ENCODE measurements around the gene TDRD5.

GRCh38 chr1:179598631-179599030 lies 7.0 kb downstream of the TDRD5 start:
- TF ChIP-seq, protein P1, sequence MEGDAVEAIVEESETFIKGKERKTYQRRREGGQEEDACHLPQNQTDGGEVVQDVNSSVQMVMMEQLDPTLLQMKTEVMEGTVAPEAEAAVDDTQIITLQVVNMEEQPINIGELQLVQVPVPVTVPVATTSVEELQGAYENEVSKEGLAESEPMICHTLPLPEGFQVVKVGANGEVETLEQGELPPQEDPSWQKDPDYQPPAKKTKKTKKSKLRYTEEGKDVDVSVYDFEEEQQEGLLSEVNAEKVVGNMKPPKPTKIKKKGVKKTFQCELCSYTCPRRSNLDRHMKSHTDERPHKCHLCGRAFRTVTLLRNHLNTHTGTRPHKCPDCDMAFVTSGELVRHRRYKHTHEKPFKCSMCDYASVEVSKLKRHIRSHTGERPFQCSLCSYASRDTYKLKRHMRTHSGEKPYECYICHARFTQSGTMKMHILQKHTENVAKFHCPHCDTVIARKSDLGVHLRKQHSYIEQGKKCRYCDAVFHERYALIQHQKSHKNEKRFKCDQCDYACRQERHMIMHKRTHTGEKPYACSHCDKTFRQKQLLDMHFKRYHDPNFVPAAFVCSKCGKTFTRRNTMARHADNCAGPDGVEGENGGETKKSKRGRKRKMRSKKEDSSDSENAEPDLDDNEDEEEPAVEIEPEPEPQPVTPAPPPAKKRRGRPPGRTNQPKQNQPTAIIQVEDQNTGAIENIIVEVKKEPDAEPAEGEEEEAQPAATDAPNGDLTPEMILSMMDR (IDR thresholded peaks at IDR 0.05; ENCODE audit: low read depth, low read length): no peak
- TF ChIP-seq POLR2A (IDR thresholded peaks at IDR 0.05; ENCODE audit: extremely low read depth, insufficient read length): no peak
- no peak for TF ChIP-seq MAX (IDR thresholded peaks at IDR 0.05; ENCODE audit: low read depth, low read length)
